Mucosa of descending colon (tissue), 3 donors: Measurements from ENCODE around the gene PDCD1. TPM values are rescaled to one million over a fixed set of nuclear protein-coding genes. Genes with fewer than 3 reads are reported as not detected.

ENCODE experiments used
- ATAC-seq: fragments of 200-7000 bp; cut with Tn5 transposase; one replicate; pipeline ENCODE4 v1.9.1; 2020; ENCODE audit warnings: mild to moderate bottlenecking, moderate library complexity
- DNase-seq, 3 donors: peaks; one replicate each; pipeline ENCODE4 v3.0.0-alpha.2; 2020
- H3K36me3 ChIP-seq: fragments of 200-600 bp; one replicate; pipeline ENCODE4 v1.8.0; 2021; ENCODE audit warnings: low read depth, mild to moderate bottlenecking
- H3K4me1 ChIP-seq: fragments of 200-600 bp; one replicate; pipeline ENCODE4 v1.8.0; 2021; ENCODE audit warnings: low read depth, mild to moderate bottlenecking
- H3K4me3 ChIP-seq: fragments of 200-600 bp; one replicate; pipeline ENCODE4 v1.8.0; 2021; ENCODE audit warnings: mild to moderate bottlenecking
- H3K9me3 ChIP-seq: fragments of 200-600 bp; one replicate; pipeline ENCODE4 v1.8.0; 2021; ENCODE audit warnings: mild to moderate bottlenecking
- CTCF ChIP-seq: fragments of 200-600 bp; IDR thresholded peaks from one replicate; pipeline ENCODE4 v1.8.0; 2022; ENCODE audit warnings: antibody characterized with exemption, mild to moderate bottlenecking
- intact Hi-C, 2 donors: fragments of 100-400 bp; cut with DNase I in 1 of 2; cut with micrococcal nuclease in 1 of 2; formaldehyde crosslinking; loops; one replicate each; pipeline versions ENCODE4 v1.11.0 to v1.11.1; 2022; cut with DNase I, micrococcal nuclease
- total RNA-seq, 3 donors: library from RNA; stranded (reverse); fragmentation: NEBNext Ultra II Directional in 2 of 3; extraction: Animal tissue kit (Norgen Biotek cat#: 25700) in 2 of 3; gene quantifications; one replicate each; pipeline versions ENCODE4 v1.2.1 to v1.2.4, GENCODE V29; 2021 to 2023
- donor health status: DM: no; HTN: no; CAD: no; lungs with moderate emphysema.
- donor health status: DM: no; HTN: no; CAD: no.
- donor health status: DM: no; HTN: yes; CAD: no.

PDCD1 gene
- total RNA-seq, 3 donors from 2014 or later, result 0.13 to 0.70 TPM; not detected in 1

- intact Hi-C loops, result no loop called here
- H3K4me1 ChIP-seq, result no peaks in the 10 kb centered on the region
- no peak for TF ChIP-seq CTCF
- ATAC-seq (no peak), DNase-seq (peak in 1 of 3 donors; percentile 52)
- H3K4me3 ChIP-seq, result no peak overlapping the region
- no peaks in the 10 kb centered on the region for H3K36me3 ChIP-seq
- peaks cover 8% of the 10 kb centered on the region for H3K9me3 ChIP-seq
These were observed 13.0 kb upstream of the PDCD1 start for GRCh38 chr2:241871538-241872312.

GRCh38 chr2:241870611-241871537 is 12.2 kb upstream of the PDCD1 start:
- peaks cover 8% of the 10 kb centered on the region for H3K9me3 ChIP-seq

GRCh38 chr2:241870081-241870541 is 11.4 kb upstream of the PDCD1 start:
- intact Hi-C loops, result no loop called here
- no peak for ATAC-seq
- H3K9me3 ChIP-seq, result peaks cover under 1% of the 10 kb centered on the region
- DNase-seq, result peak in 1 of 3 donors; percentile 52
- H3K36me3 ChIP-seq, result no peaks in the 10 kb centered on the region
- no peak overlapping the region for H3K4me3 ChIP-seq
- no peak for TF ChIP-seq CTCF
- no peaks in the 10 kb centered on the region for H3K4me1 ChIP-seq

More at GRCh38 chr2:241870611-241871537, 12.2 kb upstream of the PDCD1 start:
- ATAC-seq (peak; percentile 17), DNase-seq (peak in 1 of 3 donors; percentile 50)
- intact Hi-C loops, result no loop called here
- H3K36me3 ChIP-seq, result no peaks in the 10 kb centered on the region
- TF ChIP-seq CTCF, result no peak
- no peak overlapping the region for H3K4me3 ChIP-seq
- H3K4me1 ChIP-seq, result no peaks in the 10 kb centered on the region

GRCh38 chr2:241869087-241869961 is 10.6 kb upstream of the PDCD1 start, which contains the start of gene RTP5:
Gene RTP5, plus strand, starts transcription at chr2:241869729. Its CDS starts 28 bp downstream, at chr2:241869757.
- DNase-seq (peak in 1 of 3 donors; percentile 29), ATAC-seq (no peak)
- no peak within 1 kb of the TSS for H3K4me3 ChIP-seq
- intact Hi-C loops, result no loop called here
- H3K4me1 ChIP-seq, result no peaks in the 10 kb centered on the region
- TF ChIP-seq CTCF, result no peak
- no peaks in the 10 kb centered on the region for H3K36me3 ChIP-seq
- H3K9me3 ChIP-seq, result no peaks in the 10 kb centered on the region

- ATAC-seq (peak; percentile 15), DNase-seq (peak in 1 of 3 donors; percentile 54)
- intact Hi-C loops, result no loop called here
- no peaks in the 10 kb centered on the region for H3K9me3 ChIP-seq
- H3K36me3 ChIP-seq, result no peaks in the 10 kb centered on the region
- no peak for TF ChIP-seq CTCF
- no peak overlapping the region for H3K4me3 ChIP-seq
- no peaks in the 10 kb centered on the region for H3K4me1 ChIP-seq
These were observed 10.0 kb upstream of the PDCD1 start for GRCh38 chr2:241868661-241869081.
